ENCODE measurements around the gene MS4A14.
A peak's percentile ranks its signal among the peaks of the same experiment; 100 is the strongest.
"Not testable (repeated sequence)": the region's sequence is repeated elsewhere in the genome, so short reads cannot be mapped to it uniquely, and the experiment has no call there.

Gene MS4A14

GRCh38 chr11:60396382-60396781 lies at the start of gene MS4A14:
Gene MS4A14, plus strand, starts transcription at chr11:60396459. Its CDS starts 120 bp downstream, at chr11:60396579.
- DNase-seq (ENCODE audit: low read depth in 2 of 2): no peak

GRCh38 chr11:60347084-60347797 lies 49.0 kb upstream of the MS4A14 start:
- DNase-seq (ENCODE audit: low read depth in 2 of 2): no peak

- no peak for DNase-seq (ENCODE audit: low read depth in 2 of 2)
Observed at GRCh38 chr11:60348116-60348515, 48.1 kb upstream of the MS4A14 start.

- DNase-seq (ENCODE audit: low read depth in 2 of 2): no peak
Observed at GRCh38 chr11:60349990-60350389, 46.3 kb upstream of the MS4A14 start.

- no peak for DNase-seq (ENCODE audit: low read depth in 2 of 2)
Observed at GRCh38 chr11:60357771-60358170, 38.5 kb upstream of the MS4A14 start.

- DNase-seq (ENCODE audit: low read depth in 2 of 2): no peak
Observed at GRCh38 chr11:60360621-60361020, 35.6 kb upstream of the MS4A14 start.

GRCh38 chr11:60362241-60362640 lies 34.0 kb upstream of the MS4A14 start:
- DNase-seq (ENCODE audit: low read depth in 2 of 2): no peak

GRCh38 chr11:60363542-60364470 lies 32.5 kb upstream of the MS4A14 start:
- peak in 1 of 2 experiments; percentile 1 for DNase-seq (ENCODE audit: low read depth in 2 of 2)

GRCh38 chr11:60366262-60366904 lies 29.9 kb upstream of the MS4A14 start:
- DNase-seq (ENCODE audit: low read depth in 2 of 2): not testable (repeated sequence)

GRCh38 chr11:60367009-60367408 lies 29.2 kb upstream of the MS4A14 start:
- no peak for DNase-seq (ENCODE audit: low read depth in 2 of 2)

GRCh38 chr11:60367896-60368295 lies 28.4 kb upstream of the MS4A14 start:
- no peak for DNase-seq (ENCODE audit: low read depth in 2 of 2)

GRCh38 chr11:60370252-60370810 lies 25.9 kb upstream of the MS4A14 start:
- DNase-seq (ENCODE audit: low read depth in 2 of 2): no peak

- DNase-seq (ENCODE audit: low read depth in 2 of 2): no peak
Observed at GRCh38 chr11:60370811-60371298, 25.4 kb upstream of the MS4A14 start.

GRCh38 chr11:60371386-60371785 lies 24.9 kb upstream of the MS4A14 start:
- no peak for DNase-seq (ENCODE audit: low read depth in 2 of 2)

GRCh38 chr11:60371854-60372253 lies 24.4 kb upstream of the MS4A14 start:
- DNase-seq (ENCODE audit: low read depth in 2 of 2): no peak

- no peak for DNase-seq (ENCODE audit: low read depth in 2 of 2)
Observed at GRCh38 chr11:60372767-60373166, 23.5 kb upstream of the MS4A14 start.

GRCh38 chr11:60375316-60375715 lies 20.9 kb upstream of the MS4A14 start:
- DNase-seq (ENCODE audit: low read depth in 2 of 2): no peak

- no peak for DNase-seq (ENCODE audit: low read depth in 2 of 2)
Observed at GRCh38 chr11:60376601-60377000, 19.7 kb upstream of the MS4A14 start.

GRCh38 chr11:60377401-60378136 lies 18.7 kb upstream of the MS4A14 start:
- no peak for DNase-seq (ENCODE audit: low read depth in 2 of 2)

- DNase-seq (ENCODE audit: low read depth in 2 of 2): no peak
Observed at GRCh38 chr11:60378354-60378753, 17.9 kb upstream of the MS4A14 start, which contains the start of gene MS4A7. Gene MS4A7, plus strand, starts transcription at chr11:60378532. Its CDS starts 4,610 bp downstream, at chr11:60383142.
